SK-N-SH treated with all-trans-retinoic acid at 6 μM for 48 hours (cell line): ENCODE measurements around the gene PSMB1.

Experiments
- ATAC-seq: fragments of 200-7000 bp; cut with Tn5 transposase; 3 replicates; pipeline ENCODE4 v1.9.1; 2020; ENCODE audit warnings: mild to moderate bottlenecking, moderate library complexity
- BACH2 ChIP-seq: fragments of 250-450 bp; sonication (Bioruptor Pico); IDR thresholded peaks from 2 replicates; pipeline ENCODE4 v1.9.0; 2021; ENCODE audit warnings: mild to moderate bottlenecking, borderline replicate concordance
- CREB5 ChIP-seq: fragments of 250-450 bp; sonication (Bioruptor Pico); IDR thresholded peaks from 2 replicates; pipeline ENCODE4 v1.5.1; 2020; ENCODE audit warnings: low read depth, mild to moderate bottlenecking, moderate library complexity
- CSDC2 ChIP-seq: fragments of 250-450 bp; sonication (Bioruptor Pico); IDR thresholded peaks from 2 replicates; pipeline ENCODE4 v1.5.0; 2020; ENCODE audit warnings: mild to moderate bottlenecking, moderate library complexity
- CSRNP3 ChIP-seq: fragments of 250-450 bp; sonication (Bioruptor Pico); IDR thresholded peaks from 2 replicates; pipeline ENCODE4 v1.5.1; 2021; ENCODE audit warnings: mild to moderate bottlenecking, moderate library complexity
- ESRRG ChIP-seq: fragments of 250-450 bp; sonication (Bioruptor Pico); IDR thresholded peaks from 2 replicates; pipeline ENCODE4 v1.6.1; 2021; ENCODE audit warnings: mild to moderate bottlenecking
- GLIS3 ChIP-seq: fragments of 250-450 bp; sonication (Bioruptor Pico); IDR thresholded peaks from 2 replicates; pipeline ENCODE4 v1.5.0; 2020; ENCODE audit warnings: mild to moderate bottlenecking, moderate library complexity
- ISL1 ChIP-seq: fragments of 250-450 bp; sonication (Bioruptor Pico); IDR thresholded peaks from 2 replicates; pipeline ENCODE4 v2.1.2; 2022; ENCODE audit warnings: mild to moderate bottlenecking, moderate library complexity
- OSR1 ChIP-seq: fragments of 250-450 bp; sonication (Bioruptor Pico); IDR thresholded peaks from 2 replicates; pipeline ENCODE4 v1.8.0; 2022; ENCODE audit warnings: moderate library complexity, mild to moderate bottlenecking, inconsistent platforms
- PATZ1 ChIP-seq: fragments of 250-450 bp; sonication (Bioruptor Pico); IDR thresholded peaks from 2 replicates; pipeline ENCODE4 v1.8.0; 2020; ENCODE audit warnings: mild to moderate bottlenecking, moderate library complexity, borderline replicate concordance
- POU6F1 ChIP-seq: fragments of 250-450 bp; sonication (Bioruptor Pico); IDR thresholded peaks from 2 replicates; pipeline ENCODE4 v1.8.0; 2021; ENCODE audit warnings: low read depth, mild to moderate bottlenecking, moderate library complexity, borderline replicate concordance
- PPARA ChIP-seq: fragments of 250-450 bp; sonication (Bioruptor Pico); IDR thresholded peaks from 2 replicates; pipeline ENCODE4 v1.5.0; 2020; ENCODE audit warnings: mild to moderate bottlenecking, borderline replicate concordance
- RARB ChIP-seq: fragments of 250-450 bp; sonication (Bioruptor Pico); IDR thresholded peaks from 2 replicates; pipeline ENCODE4 v1.8.0; 2021; ENCODE audit warnings: mild to moderate bottlenecking, moderate library complexity
- TCF4 ChIP-seq: fragments of 250-450 bp; sonication (Bioruptor Pico); IDR thresholded peaks from 2 replicates; pipeline ENCODE4 v1.8.0; 2021; ENCODE audit warnings: mild to moderate bottlenecking, moderate library complexity, borderline replicate concordance
- TOX ChIP-seq: fragments of 250-450 bp; sonication (Bioruptor Pico); IDR thresholded peaks from 2 replicates; pipeline ENCODE4 v1.8.0; 2021; ENCODE audit warnings: mild to moderate bottlenecking, moderate library complexity, borderline replicate concordance
- TSHZ2 ChIP-seq: fragments of 250-450 bp; sonication (Bioruptor Pico); IDR thresholded peaks from 2 replicates; pipeline ENCODE4 v1.5.0; 2020; ENCODE audit warnings: mild to moderate bottlenecking, moderate library complexity
- ZC3H10 ChIP-seq: fragments of 250-450 bp; sonication (Bioruptor Pico); IDR thresholded peaks from 2 replicates; pipeline ENCODE4 v1.5.1; 2021; ENCODE audit warnings: mild to moderate bottlenecking, moderate library complexity
- ZFP3 ChIP-seq: fragments of 250-450 bp; sonication (Bioruptor Pico); IDR thresholded peaks from 2 replicates; pipeline ENCODE4 v1.5.0; 2020; ENCODE audit warnings: mild to moderate bottlenecking, moderate library complexity
- ZFP30 ChIP-seq: fragments of 450-650 bp; formaldehyde crosslinking; IDR thresholded peaks from 2 replicates; pipeline ENCODE4 v1.5.0; 2022; ENCODE audit warnings: mild to moderate bottlenecking, moderate library complexity
- ZNF70 ChIP-seq: fragments of 450-650 bp; formaldehyde crosslinking; IDR thresholded peaks from 2 replicates; pipeline ENCODE4 v1.5.0; 2020; ENCODE audit warnings: mild to moderate bottlenecking, moderate library complexity

PSMB1 gene

GRCh38 chr6:170584954-170585498, 31.9 kb upstream of the PSMB1 start (continued):
- TF ChIP-seq CSDC2 (CRISPR knock-in tag) (no peak), BACH2 (CRISPR knock-in tag) (no peak), TCF4 (CRISPR knock-in tag) (no peak), ZFP30 (CRISPR knock-in tag) (no peak), ISL1 (no peak), ESRRG (CRISPR knock-in tag) (no peak), TOX (CRISPR knock-in tag) (no peak)

GRCh38 chr6:170584181-170584953, 31.3 kb upstream of the PSMB1 start, which contains the start of gene PDCD2:
Gene PDCD2, minus strand, starts transcription at chr6:170584637. Its CDS starts 56 bp downstream, at chr6:170584581.
- peak; percentile 99 for ATAC-seq
- TF ChIP-seq ZFP30 (CRISPR knock-in tag) (no peak), ZFP3 (0 out of 2 replicates have a peak, but pooled peaks have one; percentile 33), ZC3H10 (CRISPR knock-in tag) (no peak), TSHZ2 (CRISPR knock-in tag) (no peak)

GRCh38 chr6:170583756-170584180, 30.7 kb upstream of the PSMB1 start:
- ATAC-seq, result no peak
- TF ChIP-seq PPARA (CRISPR knock-in tag) (no peak), ZNF70 (CRISPR knock-in tag) (peak; percentile 17; the same call in 1 of the 2 replicates)

- no peak for ATAC-seq
- TF ChIP-seq POU6F1 (no peak), OSR1 (CRISPR knock-in tag) (no peak)
Measured at GRCh38 chr6:170578909-170579308, 25.8 kb upstream of the PSMB1 start.

- ATAC-seq, result peak; percentile 73
- TF ChIP-seq CSDC2 (CRISPR knock-in tag), result no peak
- TF ChIP-seq ZFP30 (CRISPR knock-in tag), result no peak
- no peak for TF ChIP-seq ZNF70 (CRISPR knock-in tag)
- no peak for TF ChIP-seq TOX (CRISPR knock-in tag)
- TF ChIP-seq BACH2 (CRISPR knock-in tag), result no peak
- TF ChIP-seq CSRNP3 (CRISPR knock-in tag), result no peak
- no peak for TF ChIP-seq ZC3H10 (CRISPR knock-in tag)
- TF ChIP-seq POU6F1, result no peak
- TF ChIP-seq TCF4 (CRISPR knock-in tag), result no peak
- no peak for TF ChIP-seq CREB5 (CRISPR knock-in tag)
- no peak for TF ChIP-seq ESRRG (CRISPR knock-in tag)
- no peak for TF ChIP-seq GLIS3 (CRISPR knock-in tag)
- no peak for TF ChIP-seq PATZ1 (CRISPR knock-in tag)
- TF ChIP-seq RARB, result no peak
Measured at GRCh38 chr6:170575250-170575649, 22.1 kb upstream of the PSMB1 start.
